ENCODE results near the gene DTWD1. TPM values are rescaled to one million over a fixed set of nuclear protein-coding genes. Genes with fewer than 3 reads are reported as not detected.
"Not testable (repeated sequence)": the region's sequence is repeated elsewhere in the genome, so short reads cannot be mapped to it uniquely, and the experiment has no call there.

DTWD1 gene
- total RNA-seq, 2 experiments from 2014 or later = 14.3 to 18.5 TPM

GRCh38 chr15:49650676-49651075, 29.8 kb downstream of the DTWD1 start:
- no peak for DNase-seq
- intact Hi-C loops (cut with micrococcal nuclease) = no loop called here
- Mint-ChIP-seq H3K27ac (no peak overlapping the region), H3K4me3 (no peak overlapping the region), H3K36me3 (peaks cover 7% of the 10 kb centered on the region), H3K27me3 (peaks cover 2% of the 10 kb centered on the region), H3K4me1 (ENCODE audit: low read depth) (no peaks in the 10 kb centered on the region), H3K9me3 (peaks cover 31% of the 10 kb centered on the region)
- ChIA-PET CTCF (no interaction called here), POLR2A (no interaction called here)

- POLR2A ChIA-PET = no interaction called here
- intact Hi-C loops (cut with micrococcal nuclease) = no loop called here
- DNase-seq = no peak
These were observed 32.1 kb downstream of the DTWD1 start for GRCh38 chr15:49652922-49653321.

DNA sequence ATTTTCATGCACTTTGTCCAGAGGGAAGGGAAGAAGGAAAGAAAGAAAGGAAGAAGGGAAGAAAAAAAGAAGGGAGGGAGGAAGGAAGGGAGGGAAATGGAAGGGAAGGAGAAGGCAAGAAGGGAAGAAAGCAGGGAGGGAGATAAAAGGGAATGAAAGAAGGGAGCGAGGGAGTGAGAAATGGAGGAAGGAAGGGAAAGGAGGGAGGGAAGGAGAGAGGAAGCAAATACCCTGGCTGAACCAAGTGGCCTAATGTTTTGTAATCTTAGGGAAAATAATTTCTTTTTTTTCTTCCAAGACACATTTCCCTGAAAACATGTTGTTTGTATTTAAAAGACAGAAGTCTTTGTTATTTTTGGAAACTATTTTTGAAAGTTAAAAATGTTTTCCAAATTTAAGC, 35.9 kb downstream of the DTWD1 start:
- no peaks in the 10 kb centered on the region for H3K4me1 Mint-ChIP-seq (ENCODE audit: low read depth)
- H3K27ac Mint-ChIP-seq = no peak overlapping the region
- no peak for DNase-seq
- H3K36me3 Mint-ChIP-seq = peaks cover 5% of the 10 kb centered on the region
- intact Hi-C loops (cut with micrococcal nuclease) = no loop called here
- peaks cover 9% of the 10 kb centered on the region for H3K27me3 Mint-ChIP-seq
- POLR2A ChIA-PET = no interaction called here
- CTCF ChIA-PET = no interaction called here
- H3K4me3 Mint-ChIP-seq = no peak overlapping the region
- H3K9me3 Mint-ChIP-seq = peaks cover 28% of the 10 kb centered on the region

More at GRCh38 chr15:49652922-49653321, 32.1 kb downstream of the DTWD1 start:
- Mint-ChIP-seq H3K36me3 (peaks cover 5% of the 10 kb centered on the region), H3K4me1 (ENCODE audit: low read depth) (no peaks in the 10 kb centered on the region), H3K27ac (no peak overlapping the region), H3K9me3 (peaks cover 31% of the 10 kb centered on the region), H3K27me3 (peaks cover 3% of the 10 kb centered on the region), H3K4me3 (no peak overlapping the region)
- CTCF ChIA-PET = no interaction called here

DNA sequence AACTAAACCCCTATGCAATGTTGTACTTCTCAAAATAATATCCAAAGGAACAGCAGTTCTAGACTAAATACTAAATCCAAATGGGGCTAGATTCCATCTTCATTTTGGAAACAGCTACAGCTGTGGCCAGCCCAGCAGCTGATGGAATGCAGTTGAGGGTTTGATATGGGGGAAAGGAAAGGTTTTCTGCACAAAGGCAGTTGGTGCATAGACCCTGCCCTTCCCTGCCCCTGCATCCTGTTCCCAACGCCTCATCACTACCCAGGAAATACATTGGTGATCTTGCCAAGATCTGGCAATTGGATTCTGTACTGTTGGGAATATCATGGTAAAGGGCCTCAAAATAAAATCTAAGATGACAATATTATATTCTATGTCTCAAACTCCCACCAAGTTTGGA, 43.9 kb downstream of the DTWD1 start:
- DNase-seq = no peak
- no peak overlapping the region for H3K27ac Mint-ChIP-seq
- H3K36me3 Mint-ChIP-seq = no peaks in the 10 kb centered on the region
- ChIA-PET POLR2A (no interaction called here), CTCF (no interaction called here)
- no peaks in the 10 kb centered on the region for H3K9me3 Mint-ChIP-seq
- intact Hi-C loops (cut with micrococcal nuclease) = no loop called here
- H3K27me3 Mint-ChIP-seq = peaks cover 13% of the 10 kb centered on the region
- no peaks in the 10 kb centered on the region for H3K4me1 Mint-ChIP-seq (ENCODE audit: low read depth)
- H3K4me3 Mint-ChIP-seq = no peak overlapping the region

- H3K4me3 Mint-ChIP-seq; POLR2A ChIA-PET; H3K4me1 Mint-ChIP-seq (ENCODE audit: low read depth); H3K27ac Mint-ChIP-seq; CTCF ChIA-PET; H3K27me3 Mint-ChIP-seq; H3K9me3 Mint-ChIP-seq; H3K36me3 Mint-ChIP-seq; DNase-seq; intact Hi-C loops (cut with micrococcal nuclease): not testable (repeated sequence)
These were observed 45.6 kb downstream of the DTWD1 start for GRCh38 chr15:49666486-49666885.

GRCh38 chr15:49669288-49669687, 48.4 kb downstream of the DTWD1 start:
- intact Hi-C loops (cut with micrococcal nuclease) = no loop called here
- Mint-ChIP-seq H3K9me3 (no peaks in the 10 kb centered on the region), H3K36me3 (no peaks in the 10 kb centered on the region), H3K4me1 (ENCODE audit: low read depth) (no peaks in the 10 kb centered on the region), H3K4me3 (no peak overlapping the region), H3K27me3 (peaks cover 2% of the 10 kb centered on the region), H3K27ac (no peak overlapping the region)
- ChIA-PET CTCF (no interaction called here), POLR2A (no interaction called here)
- DNase-seq = no peak

- H3K27ac Mint-ChIP-seq = no peak overlapping the region
- intact Hi-C loops (cut with micrococcal nuclease) = no loop called here
- H3K27me3 Mint-ChIP-seq = peaks cover 12% of the 10 kb centered on the region
- no peak overlapping the region for H3K4me3 Mint-ChIP-seq
- H3K36me3 Mint-ChIP-seq = no peaks in the 10 kb centered on the region
- no peaks in the 10 kb centered on the region for H3K9me3 Mint-ChIP-seq
- ChIA-PET CTCF (no interaction called here), POLR2A (no interaction called here)
- H3K4me1 Mint-ChIP-seq (ENCODE audit: low read depth) = no peaks in the 10 kb centered on the region
- DNase-seq = no peak
These were observed 53.0 kb downstream of the DTWD1 start for GRCh38 chr15:49673861-49674260.

DNA sequence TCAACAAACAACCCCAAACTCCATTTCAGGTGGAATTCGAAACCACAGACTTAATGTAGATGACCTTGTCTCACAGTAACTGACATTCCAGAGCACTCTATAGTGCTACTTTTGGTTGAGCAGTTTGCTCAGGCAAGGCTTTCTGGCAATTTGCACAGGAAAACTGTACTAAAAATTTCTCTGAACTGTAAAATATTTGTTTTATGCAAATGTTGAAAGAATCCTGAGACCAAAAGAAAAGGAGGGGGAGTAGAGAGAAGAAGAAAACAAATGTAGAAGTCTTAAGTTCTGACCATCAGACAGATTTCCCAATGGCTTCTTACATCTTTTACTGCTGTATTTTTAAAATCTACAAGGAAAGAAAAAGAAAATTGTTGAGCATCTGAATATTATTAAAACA, 53.5 kb downstream of the DTWD1 start:
- Mint-ChIP-seq H3K4me3 (no peak overlapping the region), H3K36me3 (no peaks in the 10 kb centered on the region), H3K4me1 (ENCODE audit: low read depth) (no peaks in the 10 kb centered on the region), H3K27me3 (peaks cover 12% of the 10 kb centered on the region), H3K9me3 (no peaks in the 10 kb centered on the region), H3K27ac (no peak overlapping the region)
- CTCF ChIA-PET = no interaction called here
- intact Hi-C loops (cut with micrococcal nuclease) = no loop called here
- POLR2A ChIA-PET = no interaction called here
- DNase-seq = no peak

- Mint-ChIP-seq H3K4me3 (no peak overlapping the region), H3K36me3 (no peaks in the 10 kb centered on the region), H3K27me3 (peaks cover 12% of the 10 kb centered on the region), H3K4me1 (ENCODE audit: low read depth) (no peaks in the 10 kb centered on the region), H3K27ac (no peak overlapping the region), H3K9me3 (no peaks in the 10 kb centered on the region)
- DNase-seq = no peak
- ChIA-PET POLR2A (no interaction called here), CTCF (interaction anchor here (1.0 to 1.1 kb wide), 2 partner anchors 10 to 11 kb away, joined by 3 read pairs; no protein-coding TSS in a partner anchor)
- intact Hi-C loops (cut with micrococcal nuclease) = no loop called here
These were observed 54.2 kb downstream of the DTWD1 start for GRCh38 chr15:49675041-49675440.

- POLR2A ChIA-PET = no interaction called here
- Mint-ChIP-seq H3K9me3 (no peaks in the 10 kb centered on the region), H3K36me3 (no peaks in the 10 kb centered on the region), H3K4me3 (no peak overlapping the region), H3K4me1 (ENCODE audit: low read depth) (no peaks in the 10 kb centered on the region), H3K27ac (no peak overlapping the region), H3K27me3 (peaks cover 13% of the 10 kb centered on the region)
- intact Hi-C loops (cut with micrococcal nuclease) = no loop called here
- CTCF ChIA-PET = no interaction called here
- no peak for DNase-seq
These were observed 57.8 kb downstream of the DTWD1 start for GRCh38 chr15:49678655-49679054.

- intact Hi-C loops (cut with micrococcal nuclease) = no loop called here
- Mint-ChIP-seq H3K36me3 (no peaks in the 10 kb centered on the region), H3K9me3 (no peaks in the 10 kb centered on the region), H3K4me3 (no peak overlapping the region), H3K27me3 (no peaks in the 10 kb centered on the region), H3K4me1 (ENCODE audit: low read depth) (no peaks in the 10 kb centered on the region), H3K27ac (no peak overlapping the region)
- POLR2A ChIA-PET = no interaction called here
- no peak for DNase-seq
- CTCF ChIA-PET = no interaction called here
These were observed 65.8 kb downstream of the DTWD1 start for GRCh38 chr15:49686599-49686998.

DNA sequence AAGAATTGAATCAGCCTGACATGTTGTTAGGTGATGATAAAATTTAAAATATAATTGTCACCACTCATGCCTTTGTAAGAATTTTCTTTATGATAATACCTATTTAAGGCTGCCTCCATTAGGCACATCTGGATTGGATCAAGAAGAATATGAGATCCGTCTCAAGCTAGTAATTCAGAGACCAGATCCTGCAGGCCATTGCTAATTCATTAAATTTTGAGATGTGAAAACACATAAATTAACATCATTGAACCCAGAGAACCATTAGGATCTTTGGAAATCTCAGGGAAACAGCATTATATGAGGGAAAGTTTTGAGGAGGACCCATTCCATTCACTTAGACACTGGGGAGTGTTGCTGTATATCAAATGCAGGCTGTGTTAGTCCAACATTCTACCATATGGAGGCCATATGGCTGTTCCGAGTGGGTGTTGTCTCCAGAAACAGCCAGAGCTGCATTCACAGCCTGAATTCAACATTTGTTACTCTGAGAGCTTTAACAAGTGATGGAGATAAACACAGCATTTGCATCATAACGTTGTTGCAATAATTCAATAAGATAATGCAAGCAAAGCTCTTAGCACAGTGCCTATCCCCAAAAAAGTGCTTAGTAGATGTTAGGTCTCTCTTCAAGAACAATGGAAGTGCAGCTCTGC, 67.4 kb downstream of the DTWD1 start:
- ChIA-PET POLR2A (no interaction called here), CTCF (no interaction called here)
- intact Hi-C loops (cut with micrococcal nuclease) = no loop called here
- no peak overlapping the region for H3K27ac Mint-ChIP-seq
- no peak for DNase-seq
- no peaks in the 10 kb centered on the region for H3K4me1 Mint-ChIP-seq (ENCODE audit: low read depth)
- H3K36me3 Mint-ChIP-seq = no peaks in the 10 kb centered on the region
- no peak overlapping the region for H3K4me3 Mint-ChIP-seq
- H3K27me3 Mint-ChIP-seq = no peaks in the 10 kb centered on the region
- H3K9me3 Mint-ChIP-seq = no peaks in the 10 kb centered on the region

DNA sequence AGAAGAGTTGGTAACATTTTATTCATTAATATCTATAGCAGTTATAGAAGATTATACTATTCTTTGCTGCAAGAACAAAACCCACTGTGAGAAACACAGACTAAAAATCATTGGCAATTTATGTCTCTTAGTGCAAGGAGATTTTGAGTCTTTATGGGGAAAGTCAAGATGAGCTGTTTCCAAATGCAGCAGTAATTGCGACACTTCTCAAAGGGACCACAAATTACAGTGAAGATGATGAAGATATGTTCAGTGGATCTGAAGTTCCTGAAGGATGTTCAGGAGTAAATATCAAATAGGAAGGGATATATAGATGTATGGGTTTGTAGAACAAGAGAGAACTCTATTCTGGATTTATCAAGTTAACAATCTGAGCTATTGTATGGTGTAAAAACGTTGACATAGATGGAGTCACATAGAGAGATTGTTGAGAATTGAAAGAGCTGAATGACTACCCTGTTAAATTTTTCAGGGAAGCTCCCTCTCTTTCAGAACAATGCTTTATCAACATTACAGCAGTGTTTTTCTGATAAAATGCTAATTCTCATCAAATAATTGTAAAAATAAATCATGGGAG, 71.8 kb downstream of the DTWD1 start:
- Mint-ChIP-seq H3K36me3 (no peaks in the 10 kb centered on the region), H3K27me3 (no peaks in the 10 kb centered on the region), H3K9me3 (no peaks in the 10 kb centered on the region), H3K4me1 (ENCODE audit: low read depth) (no peaks in the 10 kb centered on the region), H3K27ac (no peak overlapping the region), H3K4me3 (no peak overlapping the region)
- CTCF ChIA-PET = no interaction called here
- POLR2A ChIA-PET = no interaction called here
- intact Hi-C loops (cut with micrococcal nuclease) = no loop called here
- no peak for DNase-seq
